Type B pancreatic cell (in vitro differentiated cells): ENCODE data around the gene TSPAN11. TPM values are rescaled to one million over a fixed set of nuclear protein-coding genes. Genes with fewer than 3 reads are reported as not detected.

ENCODE experiments used
- DNase-seq: peaks from one replicate; pipeline ENCODE4 v3.0.0; 2021; ENCODE audit warnings: mixed read lengths; ENCODE audit not compliant: unreplicated experiment; ENCODE audit errors: extremely low spot score
- H3K27ac Mint-ChIP-seq: 2 replicates; pipeline ENCODE4 v1.8.0; 2021; ENCODE audit warnings: mild to moderate bottlenecking, mixed read lengths
- H3K27me3 Mint-ChIP-seq: 2 replicates; pipeline ENCODE4 v1.8.0; 2021; ENCODE audit warnings: mixed read lengths
- H3K36me3 Mint-ChIP-seq: 2 replicates; pipeline ENCODE4 v1.8.0; 2021; ENCODE audit warnings: mixed read lengths
- H3K4me1 Mint-ChIP-seq: one replicate; pipeline ENCODE4 v1.8.0; 2021; ENCODE audit warnings: mixed read lengths; ENCODE audit not compliant: unreplicated experiment
- H3K4me3 Mint-ChIP-seq: 2 replicates; pipeline ENCODE4 v1.8.0; 2021; ENCODE audit warnings: mild to moderate bottlenecking, mixed read lengths
- H3K9me3 Mint-ChIP-seq: 2 replicates; pipeline ENCODE4 v1.8.0; 2021; ENCODE audit warnings: mixed read lengths
- total RNA-seq: library from RNA; stranded (reverse); gene quantifications from 2 replicates; pipeline ENCODE4 v1.2.1, GENCODE V29; 2021; ENCODE audit warnings: low replicate concordance
- TF ChIP-seq, protein P1 (sequence below): fragments of 200-600 bp; sonication (generic); conservative IDR thresholded peaks from 2 replicates; pipeline ENCODE4 v1.5.0; 2021; ENCODE audit warnings: antibody characterized with exemption, mild to moderate bottlenecking

TSPAN11 gene
- total RNA-seq, 1 donor from 2014 or later: 52.3 TPM

DNA sequence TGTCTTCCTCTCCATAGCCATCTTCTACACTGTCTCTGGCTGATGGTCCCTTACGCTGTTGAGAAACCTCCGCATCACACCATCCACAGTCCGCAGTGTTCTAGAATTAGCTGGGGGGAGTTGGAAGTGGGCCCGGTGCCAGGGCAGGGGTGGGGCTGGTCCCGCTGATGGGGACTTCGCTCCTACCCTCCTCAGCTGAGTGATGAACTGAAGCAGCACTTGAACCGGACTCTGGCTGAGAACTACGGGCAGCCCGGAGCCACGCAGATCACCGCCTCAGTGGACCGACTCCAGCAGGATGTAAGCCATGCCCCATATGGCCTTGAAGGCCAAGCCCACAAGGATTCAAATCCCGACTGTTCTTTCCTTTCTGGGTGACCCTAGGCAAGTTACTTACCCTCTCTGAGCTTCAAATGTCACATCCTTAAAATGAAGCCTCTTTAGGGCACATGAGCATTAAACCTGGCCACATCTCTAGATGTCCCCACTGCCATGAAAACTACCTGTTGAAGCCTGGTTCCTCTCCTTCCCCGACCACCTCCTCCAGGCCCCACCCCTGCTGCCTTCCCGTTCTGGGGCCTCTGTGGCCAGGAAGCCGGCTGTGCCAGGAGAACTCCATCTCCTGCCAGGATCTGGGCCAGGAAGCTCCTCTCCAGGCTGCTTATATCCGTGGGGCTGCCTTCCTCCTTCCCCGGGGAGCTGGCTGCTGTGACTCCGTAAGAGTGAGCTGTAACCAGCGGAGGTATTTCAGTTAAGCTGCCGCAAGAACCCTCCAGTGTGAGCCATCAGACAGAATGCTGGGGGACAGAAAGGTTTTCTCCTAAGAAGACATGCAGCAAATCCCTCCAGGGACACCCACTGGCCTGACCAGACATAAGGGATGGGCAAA lies 53.1 kb downstream of the TSPAN11 start:
- H3K4me1 Mint-ChIP-seq: peaks cover 36% of the 10 kb centered on the region
- TF ChIP-seq, protein P1, sequence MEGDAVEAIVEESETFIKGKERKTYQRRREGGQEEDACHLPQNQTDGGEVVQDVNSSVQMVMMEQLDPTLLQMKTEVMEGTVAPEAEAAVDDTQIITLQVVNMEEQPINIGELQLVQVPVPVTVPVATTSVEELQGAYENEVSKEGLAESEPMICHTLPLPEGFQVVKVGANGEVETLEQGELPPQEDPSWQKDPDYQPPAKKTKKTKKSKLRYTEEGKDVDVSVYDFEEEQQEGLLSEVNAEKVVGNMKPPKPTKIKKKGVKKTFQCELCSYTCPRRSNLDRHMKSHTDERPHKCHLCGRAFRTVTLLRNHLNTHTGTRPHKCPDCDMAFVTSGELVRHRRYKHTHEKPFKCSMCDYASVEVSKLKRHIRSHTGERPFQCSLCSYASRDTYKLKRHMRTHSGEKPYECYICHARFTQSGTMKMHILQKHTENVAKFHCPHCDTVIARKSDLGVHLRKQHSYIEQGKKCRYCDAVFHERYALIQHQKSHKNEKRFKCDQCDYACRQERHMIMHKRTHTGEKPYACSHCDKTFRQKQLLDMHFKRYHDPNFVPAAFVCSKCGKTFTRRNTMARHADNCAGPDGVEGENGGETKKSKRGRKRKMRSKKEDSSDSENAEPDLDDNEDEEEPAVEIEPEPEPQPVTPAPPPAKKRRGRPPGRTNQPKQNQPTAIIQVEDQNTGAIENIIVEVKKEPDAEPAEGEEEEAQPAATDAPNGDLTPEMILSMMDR: no peak
- no peak for DNase-seq
- H3K36me3 Mint-ChIP-seq: peaks cover under 1% of the 10 kb centered on the region
- H3K27me3 Mint-ChIP-seq: peaks cover 11% of the 10 kb centered on the region
- no peaks in the 10 kb centered on the region for H3K9me3 Mint-ChIP-seq
- no peak overlapping the region for H3K4me3 Mint-ChIP-seq
- no peak overlapping the region for H3K27ac Mint-ChIP-seq

DNA sequence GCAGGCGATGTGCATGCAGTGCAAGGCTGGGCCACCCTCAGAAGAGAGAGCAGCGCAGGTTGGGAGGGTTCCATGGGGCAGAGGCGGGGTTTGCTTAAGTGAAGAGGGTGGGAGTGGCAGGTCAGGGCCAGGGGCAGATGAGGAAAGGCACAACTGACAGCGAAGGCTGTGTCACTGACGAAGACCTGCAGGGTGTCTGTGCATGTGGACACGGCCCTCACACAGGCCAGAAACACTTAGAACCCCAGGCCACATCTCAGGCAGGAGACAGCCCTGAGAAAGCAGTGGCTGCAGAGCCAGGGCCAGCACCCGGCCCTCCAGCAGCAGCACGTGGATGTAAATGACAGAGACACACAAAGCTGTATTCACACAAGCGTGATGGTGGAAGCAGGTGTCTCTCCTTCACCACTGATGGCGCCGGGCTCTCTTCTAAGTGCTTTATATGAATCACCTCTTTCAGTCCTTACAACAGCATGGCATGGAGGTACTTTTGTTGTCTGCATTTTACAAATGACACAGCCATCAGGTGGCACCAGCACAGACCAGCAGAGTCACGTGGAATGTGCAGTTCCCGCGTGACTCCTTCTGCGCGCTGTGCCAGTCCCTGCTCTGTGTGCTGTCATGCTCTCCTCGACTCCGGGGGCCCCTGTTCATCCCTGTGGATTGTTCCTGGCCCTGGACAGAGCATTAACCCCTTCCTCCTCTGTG lies 54.6 kb downstream of the TSPAN11 start:
- H3K4me3 Mint-ChIP-seq: no peak overlapping the region
- no peaks in the 10 kb centered on the region for H3K9me3 Mint-ChIP-seq
- H3K27ac Mint-ChIP-seq: no peak overlapping the region
- no peaks in the 10 kb centered on the region for H3K36me3 Mint-ChIP-seq
- peaks cover 5% of the 10 kb centered on the region for H3K27me3 Mint-ChIP-seq
- TF ChIP-seq, protein P1: no peak
- H3K4me1 Mint-ChIP-seq: peaks cover 31% of the 10 kb centered on the region
- no peak for DNase-seq

DNA sequence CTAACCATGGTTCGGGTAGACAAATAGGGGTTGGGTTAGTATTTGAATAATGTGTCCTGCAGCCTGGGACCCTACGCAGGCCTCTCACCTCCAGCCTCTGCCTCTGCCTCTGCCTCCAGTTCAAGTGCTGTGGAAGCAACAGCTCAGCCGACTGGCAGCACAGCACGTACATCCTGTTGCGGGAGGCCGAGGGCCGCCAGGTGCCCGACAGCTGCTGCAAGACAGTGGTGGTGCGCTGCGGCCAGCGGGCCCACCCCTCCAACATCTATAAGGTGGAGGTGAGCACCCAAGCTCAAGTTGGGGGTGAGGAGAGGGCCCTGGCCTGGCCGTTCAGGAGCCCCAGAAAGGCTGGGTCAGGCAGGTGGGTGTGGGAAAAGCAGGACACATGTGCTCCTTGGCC lies 55.9 kb downstream of the TSPAN11 start:
- DNase-seq: no peak
- peaks cover 28% of the 10 kb centered on the region for H3K4me1 Mint-ChIP-seq
- peaks cover 5% of the 10 kb centered on the region for H3K27me3 Mint-ChIP-seq
- H3K9me3 Mint-ChIP-seq: no peaks in the 10 kb centered on the region
- TF ChIP-seq, protein P1: no peak
- H3K4me3 Mint-ChIP-seq: no peak overlapping the region
- no peaks in the 10 kb centered on the region for H3K36me3 Mint-ChIP-seq
- no peak overlapping the region for H3K27ac Mint-ChIP-seq

DNA sequence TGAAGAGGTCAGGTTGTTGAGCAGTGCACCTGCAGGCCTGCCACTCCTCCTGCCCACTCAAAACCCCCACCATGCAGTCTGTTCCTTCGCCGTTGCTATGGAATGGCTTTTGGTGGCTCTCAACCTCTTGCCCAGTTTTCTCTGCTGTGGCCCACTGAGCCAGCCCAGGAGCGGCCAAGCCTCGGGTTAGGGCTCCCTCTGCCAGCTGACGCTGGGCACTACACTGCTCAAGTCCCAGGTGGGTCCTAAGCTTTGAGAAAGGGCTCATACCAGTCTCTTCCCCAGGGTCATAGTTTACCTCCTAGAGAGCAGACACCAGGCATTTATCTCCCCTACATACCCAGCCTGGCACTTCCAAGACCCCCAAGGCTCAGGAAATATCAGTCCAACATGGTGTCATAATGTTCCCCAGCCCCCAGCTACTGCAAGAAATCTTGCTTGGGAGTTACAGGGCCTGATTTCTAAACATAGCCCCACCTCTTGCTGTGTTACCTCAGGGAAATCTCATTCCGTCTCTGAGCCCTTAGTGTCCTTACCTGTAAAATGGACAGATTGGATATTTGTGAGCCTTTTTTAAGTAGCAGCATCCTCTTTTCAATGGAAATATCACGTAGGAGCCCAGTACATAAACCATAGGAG lies 59.4 kb downstream of the TSPAN11 start:
- no peak overlapping the region for H3K4me3 Mint-ChIP-seq
- no peaks in the 10 kb centered on the region for H3K36me3 Mint-ChIP-seq
- H3K4me1 Mint-ChIP-seq: peaks cover 5% of the 10 kb centered on the region
- no peak for DNase-seq
- H3K27me3 Mint-ChIP-seq: no peaks in the 10 kb centered on the region
- peak overlapping the region; percentile 22 for H3K27ac Mint-ChIP-seq
- TF ChIP-seq, protein P1: peak; percentile 81
- H3K9me3 Mint-ChIP-seq: no peaks in the 10 kb centered on the region

DNA sequence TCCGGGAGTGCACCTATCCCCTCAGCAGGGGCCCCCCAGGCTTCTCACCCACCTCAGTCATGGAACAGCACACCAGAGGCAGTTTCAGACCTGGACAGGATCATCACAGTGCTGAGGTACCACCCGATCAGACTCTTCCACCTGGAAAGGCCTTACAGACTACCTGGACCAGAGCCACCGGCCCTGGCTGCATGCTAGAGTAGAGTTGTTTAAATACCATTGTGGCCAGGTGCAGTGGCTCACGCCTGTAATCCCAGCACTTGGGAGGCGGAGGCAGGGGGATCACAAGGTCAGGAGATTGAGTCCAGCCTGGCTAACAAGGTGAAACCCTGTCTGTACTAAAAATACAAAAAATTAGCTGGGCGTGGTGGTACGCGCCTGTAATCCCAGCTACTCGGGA lies 61.5 kb downstream of the TSPAN11 start:
- Mint-ChIP-seq H3K4me1 (no peaks in the 10 kb centered on the region), H3K27me3 (peaks cover 1% of the 10 kb centered on the region), H3K4me3 (no peak overlapping the region), H3K36me3 (no peaks in the 10 kb centered on the region), H3K9me3 (no peaks in the 10 kb centered on the region), H3K27ac (no peak overlapping the region)
- DNase-seq: no peak
- TF ChIP-seq, protein P1: no peak
